Type B pancreatic cell (in vitro differentiated cells): ENCODE results near the gene ACAN. TPM values are rescaled to one million over a fixed set of nuclear protein-coding genes. Genes with fewer than 3 reads are reported as not detected.

Source experiments
- DNase-seq: peaks from one replicate; pipeline ENCODE4 v3.0.0; 2021; ENCODE audit warnings: mixed read lengths; ENCODE audit not compliant: unreplicated experiment; ENCODE audit errors: extremely low spot score
- H3K27ac Mint-ChIP-seq: 2 replicates; pipeline ENCODE4 v1.8.0; 2021; ENCODE audit warnings: mild to moderate bottlenecking, mixed read lengths
- H3K27me3 Mint-ChIP-seq: 2 replicates; pipeline ENCODE4 v1.8.0; 2021; ENCODE audit warnings: mixed read lengths
- H3K36me3 Mint-ChIP-seq: 2 replicates; pipeline ENCODE4 v1.8.0; 2021; ENCODE audit warnings: mixed read lengths
- H3K4me1 Mint-ChIP-seq: one replicate; pipeline ENCODE4 v1.8.0; 2021; ENCODE audit warnings: mixed read lengths; ENCODE audit not compliant: unreplicated experiment
- H3K4me3 Mint-ChIP-seq: 2 replicates; pipeline ENCODE4 v1.8.0; 2021; ENCODE audit warnings: mild to moderate bottlenecking, mixed read lengths
- H3K9me3 Mint-ChIP-seq: 2 replicates; pipeline ENCODE4 v1.8.0; 2021; ENCODE audit warnings: mixed read lengths
- total RNA-seq: library from RNA; stranded (reverse); gene quantifications from 2 replicates; pipeline ENCODE4 v1.2.1, GENCODE V29; 2021; ENCODE audit warnings: low replicate concordance
- TF ChIP-seq, protein P1 (sequence below): fragments of 200-600 bp; sonication (generic); conservative IDR thresholded peaks from 2 replicates; pipeline ENCODE4 v1.5.0; 2021; ENCODE audit warnings: antibody characterized with exemption, mild to moderate bottlenecking

The ACAN gene
- total RNA-seq, 1 donor from 2014 or later: 6.9 TPM

DNA sequence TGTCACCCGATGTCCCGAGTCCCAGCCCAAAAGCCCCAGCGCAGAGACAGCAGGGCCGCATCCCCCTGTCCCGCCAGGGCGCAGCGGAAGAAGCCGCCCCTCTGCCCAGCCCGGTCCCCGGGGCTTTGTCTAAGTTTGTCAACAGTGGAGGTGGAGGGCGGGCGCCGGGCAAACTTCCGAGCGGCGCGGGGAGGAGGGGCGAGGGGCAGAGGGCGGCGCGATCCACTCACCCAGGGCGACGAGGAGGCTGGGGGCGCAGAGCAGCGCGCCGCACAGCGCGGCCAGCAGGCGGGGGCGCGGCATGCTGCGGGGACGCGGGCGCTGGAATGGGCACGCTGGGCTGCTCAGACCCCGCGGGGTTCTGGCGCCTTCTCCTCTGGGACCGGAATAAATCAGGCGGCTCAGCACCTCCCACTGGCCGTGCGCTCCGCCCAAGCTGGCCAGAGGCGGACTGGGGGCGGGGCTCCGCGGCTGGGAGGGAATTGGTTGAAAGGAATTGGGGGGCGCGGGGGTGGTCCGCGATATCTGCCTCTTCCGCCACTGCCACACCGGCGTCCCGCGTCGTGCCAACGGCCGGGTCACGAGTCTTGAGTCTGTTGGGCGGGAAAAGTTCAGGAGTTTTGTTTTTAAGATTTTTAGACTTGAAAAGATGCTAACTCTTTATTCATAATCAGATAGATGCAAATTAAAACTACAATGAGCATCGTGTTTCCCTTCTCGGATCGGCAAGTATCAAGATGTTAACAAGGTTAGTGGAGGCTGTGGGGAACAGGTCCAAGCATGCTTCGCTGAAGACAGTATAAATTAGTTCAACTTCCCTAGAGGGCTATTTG is 110.0 kb downstream of the ACAN start, which contains the start of gene MFGE8:
TSS of gene MFGE8 (minus strand) at position 363 of the 833 bp plus-strand sequence. CDS start at position 303, 60 bp downstream.
- peaks cover 12% of the 10 kb centered on the region for H3K36me3 Mint-ChIP-seq
- peaks cover 4% of the 10 kb centered on the region for H3K27me3 Mint-ChIP-seq
- peak within 1 kb of the TSS; percentile 87 for H3K27ac Mint-ChIP-seq
- peak within 1 kb of the TSS; percentile 93 for H3K4me3 Mint-ChIP-seq
- peaks cover 26% of the 10 kb centered on the region for H3K4me1 Mint-ChIP-seq
- DNase-seq: peak; percentile 80
- TF ChIP-seq, protein P1, sequence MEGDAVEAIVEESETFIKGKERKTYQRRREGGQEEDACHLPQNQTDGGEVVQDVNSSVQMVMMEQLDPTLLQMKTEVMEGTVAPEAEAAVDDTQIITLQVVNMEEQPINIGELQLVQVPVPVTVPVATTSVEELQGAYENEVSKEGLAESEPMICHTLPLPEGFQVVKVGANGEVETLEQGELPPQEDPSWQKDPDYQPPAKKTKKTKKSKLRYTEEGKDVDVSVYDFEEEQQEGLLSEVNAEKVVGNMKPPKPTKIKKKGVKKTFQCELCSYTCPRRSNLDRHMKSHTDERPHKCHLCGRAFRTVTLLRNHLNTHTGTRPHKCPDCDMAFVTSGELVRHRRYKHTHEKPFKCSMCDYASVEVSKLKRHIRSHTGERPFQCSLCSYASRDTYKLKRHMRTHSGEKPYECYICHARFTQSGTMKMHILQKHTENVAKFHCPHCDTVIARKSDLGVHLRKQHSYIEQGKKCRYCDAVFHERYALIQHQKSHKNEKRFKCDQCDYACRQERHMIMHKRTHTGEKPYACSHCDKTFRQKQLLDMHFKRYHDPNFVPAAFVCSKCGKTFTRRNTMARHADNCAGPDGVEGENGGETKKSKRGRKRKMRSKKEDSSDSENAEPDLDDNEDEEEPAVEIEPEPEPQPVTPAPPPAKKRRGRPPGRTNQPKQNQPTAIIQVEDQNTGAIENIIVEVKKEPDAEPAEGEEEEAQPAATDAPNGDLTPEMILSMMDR: peak; percentile 48
- H3K9me3 Mint-ChIP-seq: no peaks in the 10 kb centered on the region

DNA sequence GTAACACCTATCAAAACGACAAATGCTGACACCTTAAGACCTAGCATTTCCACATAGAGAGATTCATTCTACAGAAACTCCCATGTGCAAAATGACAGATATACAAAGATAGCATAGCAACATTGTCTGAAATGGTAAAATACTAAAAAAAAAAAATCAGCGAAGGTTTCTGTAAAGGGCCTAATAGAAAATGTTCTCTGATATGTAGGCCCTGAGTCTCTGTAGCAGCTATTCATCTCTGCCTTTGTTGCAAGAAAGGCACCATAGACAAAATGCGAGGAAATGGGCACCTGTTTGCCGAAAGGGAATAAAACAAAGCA is 110.6 kb downstream of the ACAN start:
- peak overlapping the region; percentile 87 for H3K27ac Mint-ChIP-seq

DNA sequence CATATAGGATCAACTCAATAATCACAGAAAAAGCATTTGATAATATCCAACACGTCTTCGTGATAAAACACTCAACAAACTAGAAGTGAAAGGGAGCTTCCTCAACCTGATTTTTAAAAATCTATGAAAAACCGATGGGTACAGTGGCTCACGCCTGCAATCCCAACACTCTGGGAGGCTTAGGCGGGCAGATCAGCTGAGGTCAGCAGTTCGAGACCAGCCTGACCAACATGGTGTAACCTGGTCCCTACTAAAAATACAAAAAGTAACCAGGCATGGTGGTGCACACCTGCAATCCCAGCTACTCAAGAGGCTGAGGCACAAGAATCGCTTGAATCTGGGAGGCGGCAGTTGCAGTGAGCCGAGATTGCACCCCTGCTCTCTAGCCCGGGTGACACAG is 112.1 kb downstream of the ACAN start:
- peaks cover 6% of the 10 kb centered on the region for H3K36me3 Mint-ChIP-seq
- TF ChIP-seq, protein P1: no peak
- no peak overlapping the region for H3K27ac Mint-ChIP-seq
- peaks cover 18% of the 10 kb centered on the region for H3K4me1 Mint-ChIP-seq
- peaks cover 4% of the 10 kb centered on the region for H3K27me3 Mint-ChIP-seq
- no peak for DNase-seq
- no peaks in the 10 kb centered on the region for H3K9me3 Mint-ChIP-seq
- no peak overlapping the region for H3K4me3 Mint-ChIP-seq

More for the DNA sequence above, 110.6 kb downstream of the ACAN start:
- Mint-ChIP-seq H3K9me3 (no peaks in the 10 kb centered on the region), H3K36me3 (peaks cover 12% of the 10 kb centered on the region), H3K27me3 (peaks cover 4% of the 10 kb centered on the region), H3K4me1 (peaks cover 26% of the 10 kb centered on the region), H3K4me3 (peak overlapping the region; percentile 93)
- no peak for DNase-seq
- TF ChIP-seq, protein P1: no peak

DNA sequence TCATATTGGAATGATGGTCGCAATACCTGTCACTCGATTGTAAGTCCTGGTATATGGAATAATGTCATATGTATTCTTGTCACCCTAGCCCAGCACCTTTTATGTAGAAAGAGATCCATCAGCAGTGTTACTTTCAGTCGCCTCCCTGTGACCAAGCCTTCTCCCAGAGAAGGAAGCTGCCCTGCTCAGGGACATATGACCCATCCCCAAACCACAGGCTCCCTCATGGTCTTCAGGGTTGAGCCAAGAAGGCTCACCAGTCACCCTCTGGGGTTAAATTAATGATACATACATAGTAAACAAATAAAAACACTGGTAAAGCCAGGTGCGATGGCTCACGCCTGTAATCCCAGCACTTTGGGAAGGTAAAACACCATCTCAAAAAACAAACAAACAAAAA is 114.5 kb downstream of the ACAN start:
- no peak for DNase-seq
- H3K9me3 Mint-ChIP-seq: no peaks in the 10 kb centered on the region
- peaks cover 5% of the 10 kb centered on the region for H3K4me1 Mint-ChIP-seq
- H3K36me3 Mint-ChIP-seq: no peaks in the 10 kb centered on the region
- H3K4me3 Mint-ChIP-seq: no peak overlapping the region
- peaks cover 4% of the 10 kb centered on the region for H3K27me3 Mint-ChIP-seq
- H3K27ac Mint-ChIP-seq: no peak overlapping the region
- TF ChIP-seq, protein P1: no peak

DNA sequence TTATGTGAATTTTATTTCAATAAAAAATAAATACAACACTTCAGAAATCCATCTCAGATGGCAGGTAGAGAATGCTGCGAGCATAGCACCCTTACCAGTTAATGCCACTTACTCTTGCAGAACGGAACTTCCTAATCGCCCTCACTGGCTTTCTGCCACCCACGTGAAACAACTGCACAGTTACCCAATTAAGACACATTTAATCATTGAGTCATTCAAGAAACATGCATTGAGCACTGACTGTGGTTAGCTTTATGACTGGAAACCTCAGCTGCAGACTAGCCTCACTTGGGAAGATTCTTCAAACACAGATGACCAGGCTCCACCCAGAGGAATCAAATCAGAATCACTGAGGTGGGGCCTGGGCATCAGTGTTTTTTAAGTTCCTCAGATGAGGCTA is 115.5 kb downstream of the ACAN start:
- no peak overlapping the region for H3K4me3 Mint-ChIP-seq
- TF ChIP-seq, protein P1: no peak
- no peak for DNase-seq

More for the DNA sequence above, 115.5 kb downstream of the ACAN start:
- H3K27ac Mint-ChIP-seq: no peak overlapping the region
- H3K36me3 Mint-ChIP-seq: no peaks in the 10 kb centered on the region
- peaks cover 4% of the 10 kb centered on the region for H3K27me3 Mint-ChIP-seq
- no peaks in the 10 kb centered on the region for H3K9me3 Mint-ChIP-seq
- H3K4me1 Mint-ChIP-seq: peaks cover 5% of the 10 kb centered on the region
